Psoas muscle (tissue), 8 donors: ENCODE results near the gene ZNF169. TPM values are rescaled to one million over a fixed set of nuclear protein-coding genes. Genes with fewer than 3 reads are reported as not detected.
"Not testable (repeated sequence)": the region's sequence is repeated elsewhere in the genome, so short reads cannot be mapped to it uniquely, and the experiment has no call there.

ENCODE experiments used
- ATAC-seq, 4 donors: fragments of 200-7000 bp; cut with Tn5 transposase; one replicate each; pipeline ENCODE4 v1.9.1; 2020; ENCODE audit warnings: moderate library complexity in 3 of 4, mild to moderate bottlenecking in 2 of 4
- DNase-seq, 2 donors: peaks; one replicate each; pipeline ENCODE4 v3.0.0-alpha.2; 2020
- H3K27ac ChIP-seq: fragments of 200-600 bp; one replicate; pipeline ENCODE4 v1.8.0; 2022
- H3K27me3 ChIP-seq, 3 donors: fragments of 200-600 bp in 1 of 3; one replicate each; pipeline versions ENCODE4 v1.6.1 to v1.8.0; 2013 to 2022; ENCODE audit warnings: low read length in 2 of 3, mild to moderate bottlenecking in 2 of 3, moderate library complexity in 1 of 3; ENCODE audit not compliant: insufficient read depth in 3 of 3
- H3K36me3 ChIP-seq, 2 donors: fragments of 200-600 bp in 1 of 2; one replicate each; pipeline versions ENCODE4 v1.6.1 to v1.8.0; 2013 to 2022; ENCODE audit warnings: low read depth in 1 of 2, mild to moderate bottlenecking in 1 of 2, moderate library complexity in 1 of 2; ENCODE audit not compliant: insufficient read depth in 1 of 2
- H3K4me1 ChIP-seq: fragments of 200-600 bp; one replicate; pipeline ENCODE4 v1.8.0; 2022
- H3K4me3 ChIP-seq: fragments of 200-600 bp; one replicate; pipeline ENCODE4 v1.8.0; 2022; ENCODE audit warnings: mild to moderate bottlenecking
- H3K9me3 ChIP-seq: fragments of 200-600 bp; one replicate; pipeline ENCODE4 v1.8.0; 2022
- WGBS, 3 donors: extraction: QIAGEN DNeasy Blood & Tissue Kit; methylation state at CpG; one replicate each; pipeline versions ENCODE4 v1.1.6 to v1.1.7; 2013; 5-methylcytosine and 5-hydroxymethylcytosine counted together
- intact Hi-C, 2 donors: fragments of 100-400 bp; cut with DNase I; formaldehyde crosslinking; loops; one replicate each; pipeline versions ENCODE4 v1.11.0 to v1.14.2; 2022
- polyA plus RNA-seq, 3 donors: library from polyadenylated mRNA; stranded (reverse); fragments of 200-250 nt; gene quantifications; one replicate each; pipeline ENCODE4 v1.2.3, GENCODE V29; 2013
- total RNA-seq, 4 donors: library from RNA; stranded (reverse); fragmentation: NEBNext Ultra II Directional in 2 of 4; extraction: Animal tissue kit (Norgen Biotek cat#: 25700) in 2 of 4; gene quantifications; one replicate each; pipeline versions ENCODE4 v1.2.1 to v1.2.4, GENCODE V29; 2021 to 2023
- donor health status: healthy with polysubstance abuse.
- donor health status: DM: no; HTN: no; CAD: no; lungs with moderate emphysema.
- donor health status: Bipolar disorder and iron deficiency.
- donor health status: healthy.
- donor health status: DM: yes; HTN: yes; CAD: no.
- donor health status: DM: no; HTN: no; CAD: no.
- donor health status: DM: no; HTN: no; CAD: no.
- donor health status: DM: yes; HTN: yes; CAD: no.

Gene ZNF169
- total and polyA plus RNA-seq, 7 donors, result 0.59 to 2.8 (median 1.5) TPM

DNA sequence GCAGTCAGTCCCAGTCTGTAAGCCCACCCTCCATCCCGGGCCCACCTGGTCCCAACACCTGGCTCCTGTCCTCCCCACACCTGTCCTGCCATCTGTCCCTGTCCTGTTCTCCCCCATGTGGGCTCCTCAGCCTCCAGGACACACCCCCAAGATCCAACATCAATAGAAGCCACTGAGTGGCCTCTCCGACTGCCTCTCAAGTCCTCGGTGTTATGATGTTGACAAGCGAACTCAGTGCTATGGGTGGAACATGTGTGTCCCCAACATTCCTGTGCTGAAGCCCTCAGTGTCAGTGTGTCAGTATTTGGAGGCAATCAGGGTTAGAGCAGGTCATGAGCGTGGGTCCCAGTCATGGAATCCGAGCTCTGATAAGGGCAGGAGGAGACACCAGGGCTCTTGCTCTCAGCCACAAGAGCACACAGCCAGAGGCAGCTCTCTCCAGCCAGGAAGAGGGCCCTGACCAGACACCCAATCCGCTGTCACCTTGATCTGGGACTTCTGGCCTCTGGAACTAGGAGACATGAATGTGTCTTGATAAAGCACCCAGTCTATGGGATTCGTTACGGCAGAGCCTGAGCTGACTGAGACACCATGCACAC lies 63.3 kb downstream of the ZNF169 start:
- intact Hi-C loops, H3K4me3 ChIP-seq, DNase-seq, H3K27me3 ChIP-seq, ATAC-seq, H3K27ac ChIP-seq, H3K4me1 ChIP-seq, H3K9me3 ChIP-seq, H3K36me3 ChIP-seq: not testable (repeated sequence)
- WGBS, 3 donors, result 76 to 98% (median 91%) methylated on average over 4 to 7 of the region's 9 CpGs

DNA sequence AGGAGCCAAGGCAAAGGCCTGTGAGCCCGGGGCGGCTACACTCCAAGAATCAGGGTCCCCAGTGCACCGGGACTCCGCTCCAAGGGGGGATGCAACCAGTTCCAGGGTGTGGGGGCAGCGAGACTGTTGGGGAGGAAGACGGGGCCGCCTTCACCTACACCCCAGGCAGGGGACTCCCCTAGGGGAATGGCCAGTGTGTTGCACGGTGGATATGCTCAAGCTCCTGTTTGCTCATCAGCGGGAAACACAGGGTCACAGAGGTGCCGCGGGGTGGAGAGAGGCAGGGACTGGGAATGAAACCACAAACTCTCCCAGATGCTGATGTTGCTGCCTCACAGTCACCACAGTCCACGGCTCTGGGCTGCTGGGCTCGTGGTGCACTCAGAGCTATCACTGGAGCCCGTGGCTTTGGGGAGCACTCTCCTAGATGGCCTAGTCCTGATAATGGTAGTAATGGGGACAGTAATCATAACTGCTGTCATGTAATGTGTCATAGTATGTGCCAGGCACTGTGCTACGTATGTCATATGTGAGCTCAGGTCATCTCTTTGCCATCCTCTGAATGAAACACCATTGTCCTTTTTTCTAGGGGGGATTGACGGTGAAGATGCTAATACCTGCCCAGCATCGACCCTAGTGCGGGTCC lies 64.2 kb downstream of the ZNF169 start:
- H3K9me3 ChIP-seq, H3K36me3 ChIP-seq, ATAC-seq, H3K27me3 ChIP-seq, DNase-seq, H3K4me3 ChIP-seq, H3K4me1 ChIP-seq, H3K27ac ChIP-seq, intact Hi-C loops: not testable (repeated sequence)
- 82 to 83% (median 82%) methylated on average over 10 to 13 of the region's 18 CpGs for WGBS, 3 donors

DNA sequence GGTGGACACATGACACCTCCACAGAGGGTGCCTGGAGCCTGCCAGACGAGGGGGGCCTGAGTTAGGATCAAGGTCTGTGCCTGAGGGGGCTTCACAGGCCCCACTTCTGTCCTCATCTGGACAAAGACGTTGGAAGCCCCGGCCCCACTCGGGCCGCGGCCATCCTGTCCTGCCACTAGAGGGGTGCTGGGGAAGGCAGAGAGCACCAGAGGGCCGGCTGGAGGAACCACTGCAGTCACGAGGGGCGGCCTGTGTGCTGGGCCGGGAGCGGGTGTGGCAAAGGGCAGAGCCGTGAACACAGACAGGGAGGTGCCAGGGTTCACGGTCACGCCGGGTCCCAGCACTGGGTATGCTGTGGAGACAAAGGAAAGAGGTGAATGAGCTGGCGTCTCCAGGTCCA lies 66.5 kb downstream of the ZNF169 start:
- H3K9me3 ChIP-seq, DNase-seq, H3K36me3 ChIP-seq, intact Hi-C loops, H3K4me1 ChIP-seq, H3K27ac ChIP-seq, ATAC-seq, H3K4me3 ChIP-seq, H3K27me3 ChIP-seq: not testable (repeated sequence)
- WGBS, 3 donors, result 73 to 81% (median 77%) methylated on average over 15 of the region's 16 CpGs

DNA sequence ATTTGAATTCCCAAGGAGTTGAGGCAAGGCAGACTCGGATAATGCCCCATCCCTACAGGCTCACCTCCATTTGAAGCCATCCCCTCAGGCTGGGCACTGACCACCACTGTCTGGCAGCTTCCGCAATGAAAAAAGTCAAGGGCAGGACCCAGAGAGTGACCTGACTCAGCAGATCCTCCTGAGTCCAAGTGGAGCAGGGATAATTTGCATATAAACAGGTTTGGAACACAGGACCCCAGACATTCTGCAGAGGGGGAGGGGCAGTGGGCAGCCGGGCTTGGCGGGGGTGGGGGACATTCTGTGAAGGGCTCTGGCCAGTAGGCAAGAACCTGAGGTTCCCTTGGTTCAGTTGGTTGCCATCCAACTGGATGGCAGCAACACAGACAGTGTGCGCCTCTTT lies 69.4 kb downstream of the ZNF169 start, which contains the start of gene NUTM2F:
NUTM2F (minus strand) TSS at position 101 of the 400 bp plus-strand sequence; CDS start at position 80, 21 bp downstream.
- H3K9me3 ChIP-seq, H3K4me1 ChIP-seq, H3K4me3 ChIP-seq, ATAC-seq, intact Hi-C loops, DNase-seq, H3K27ac ChIP-seq, H3K36me3 ChIP-seq, H3K27me3 ChIP-seq: not testable (repeated sequence)
- WGBS, 3 donors, result 87 to 95% (median 90%) methylated on average over 1 to 2 of the region's 5 CpGs

DNA sequence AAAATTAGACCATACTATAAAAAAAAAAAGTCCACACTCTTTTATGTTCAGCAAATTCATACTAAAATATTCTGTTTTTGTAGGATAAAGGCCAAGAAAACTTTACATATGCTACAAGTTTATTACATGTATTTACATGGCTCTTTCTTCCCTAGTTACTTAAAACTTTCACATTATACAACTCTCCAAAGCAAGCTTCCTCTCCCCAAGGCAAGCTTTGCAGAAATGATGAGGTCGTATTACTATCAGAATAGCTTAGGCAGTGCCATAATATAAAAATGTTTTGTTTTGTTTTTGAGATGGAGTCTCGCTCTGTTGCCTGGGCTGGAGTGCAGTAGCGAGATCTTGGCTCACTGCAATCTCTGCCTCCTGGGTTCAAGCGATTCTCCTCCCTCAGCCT lies 77.3 kb downstream of the ZNF169 start:
- H3K27ac ChIP-seq, H3K36me3 ChIP-seq, DNase-seq, ATAC-seq, intact Hi-C loops, H3K9me3 ChIP-seq, H3K27me3 ChIP-seq, H3K4me3 ChIP-seq, H3K4me1 ChIP-seq: not testable (repeated sequence)
- 85 to 90% (median 88%) methylated on average over 3 to 4 of the region's 4 CpGs for WGBS, 3 donors

DNA sequence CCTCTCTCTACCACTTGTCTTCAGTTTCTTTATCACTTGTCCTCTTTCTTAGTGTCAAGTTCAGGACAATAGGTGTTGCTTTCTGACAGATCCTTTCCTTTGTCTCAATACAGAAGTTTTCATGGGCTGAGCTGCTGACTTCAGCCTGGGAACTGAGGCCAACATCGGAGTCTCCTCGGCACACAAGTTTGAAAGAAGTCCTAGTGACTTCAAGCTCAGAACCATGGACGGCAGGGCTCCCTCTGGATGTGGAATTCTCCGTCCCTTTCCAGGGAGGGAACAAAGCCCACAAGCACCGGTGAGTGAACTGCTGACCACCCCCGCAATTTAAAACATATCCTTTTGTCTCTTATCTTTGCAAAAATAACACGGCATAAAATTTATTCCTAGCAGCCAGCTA lies 79.6 kb downstream of the ZNF169 start:
- H3K27me3 ChIP-seq, H3K27ac ChIP-seq, H3K4me1 ChIP-seq, intact Hi-C loops, ATAC-seq, H3K4me3 ChIP-seq, H3K9me3 ChIP-seq, H3K36me3 ChIP-seq, DNase-seq: not testable (repeated sequence)
- 63 to 69% (median 68%) methylated on average over 7 of the region's 7 CpGs for WGBS, 3 donors

DNA sequence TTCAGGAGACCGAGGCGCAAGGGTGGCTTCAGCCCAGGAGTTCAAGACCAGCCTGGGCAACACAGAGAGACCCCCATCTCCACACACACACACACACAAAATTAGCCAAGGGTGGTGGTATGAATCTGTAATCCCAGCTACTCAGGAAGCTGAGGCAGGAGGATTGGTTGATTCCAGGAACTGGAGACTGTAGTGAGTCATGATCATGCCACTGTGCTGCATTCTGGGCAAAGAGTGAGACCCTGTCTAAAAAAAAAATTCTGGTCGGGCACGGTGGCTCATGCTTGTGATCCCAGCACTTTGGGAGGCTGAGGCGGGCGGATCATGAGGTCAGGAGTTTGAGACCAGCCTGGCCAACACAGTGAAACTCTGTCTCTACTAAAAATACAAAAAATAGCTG lies 80.6 kb downstream of the ZNF169 start:
- 91 to 92% (median 92%) methylated on average over 6 of the region's 6 CpGs for WGBS, 3 donors
- DNase-seq, ATAC-seq, H3K27ac ChIP-seq, H3K9me3 ChIP-seq, intact Hi-C loops, H3K4me3 ChIP-seq, H3K4me1 ChIP-seq, H3K27me3 ChIP-seq, H3K36me3 ChIP-seq: not testable (repeated sequence)

DNA sequence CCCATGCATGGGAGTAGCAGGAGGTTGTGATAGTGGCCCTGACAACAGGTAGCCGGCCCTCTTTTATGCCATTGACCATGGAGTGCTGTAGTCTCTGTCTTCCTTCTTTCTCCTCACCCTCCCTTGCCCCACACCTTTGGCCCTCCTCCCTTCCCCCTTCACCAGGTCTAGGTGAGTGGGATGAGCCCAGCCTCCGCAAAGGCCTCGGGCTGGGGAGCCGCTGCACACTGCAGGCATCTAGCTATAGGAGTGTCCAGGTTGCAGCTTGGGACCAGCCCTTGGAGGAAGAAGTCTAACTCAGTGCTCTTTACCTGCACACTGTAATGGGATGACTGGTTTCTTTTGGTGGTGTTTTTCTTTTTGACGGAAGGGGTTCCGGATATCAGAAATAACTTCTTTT lies 81.7 kb downstream of the ZNF169 start:
- intact Hi-C loops, H3K27me3 ChIP-seq, ATAC-seq, H3K4me3 ChIP-seq, H3K36me3 ChIP-seq, H3K4me1 ChIP-seq, H3K27ac ChIP-seq, DNase-seq, H3K9me3 ChIP-seq: not testable (repeated sequence)
- WGBS, 3 donors, result 65 to 95% (median 95%) methylated on average over 2 to 5 of the region's 6 CpGs

DNA sequence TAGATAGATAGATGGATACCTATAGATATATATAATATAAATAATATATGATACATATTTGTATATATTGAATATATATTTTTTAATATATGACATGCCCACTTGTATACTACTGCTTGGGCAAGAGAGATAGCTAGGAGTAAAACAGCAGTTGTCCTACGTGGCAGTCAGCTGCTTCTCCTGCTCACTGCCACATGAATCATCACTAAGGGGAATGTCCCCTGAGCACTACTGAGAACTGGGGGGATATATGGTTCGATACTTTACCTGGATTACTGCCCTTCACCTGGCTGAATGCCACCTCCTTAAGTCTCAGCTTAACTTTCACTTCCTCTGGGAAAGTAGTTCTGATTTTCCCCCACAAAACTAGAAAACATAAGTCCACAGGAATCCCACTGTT lies 82.6 kb downstream of the ZNF169 start:
- H3K4me3 ChIP-seq, intact Hi-C loops, DNase-seq, ATAC-seq, H3K27me3 ChIP-seq, H3K27ac ChIP-seq, H3K9me3 ChIP-seq, H3K4me1 ChIP-seq, H3K36me3 ChIP-seq: not testable (repeated sequence)
- WGBS, 3 donors, result 40 to 55% (median 54%) methylated on average over 2 of the region's 2 CpGs

DNA sequence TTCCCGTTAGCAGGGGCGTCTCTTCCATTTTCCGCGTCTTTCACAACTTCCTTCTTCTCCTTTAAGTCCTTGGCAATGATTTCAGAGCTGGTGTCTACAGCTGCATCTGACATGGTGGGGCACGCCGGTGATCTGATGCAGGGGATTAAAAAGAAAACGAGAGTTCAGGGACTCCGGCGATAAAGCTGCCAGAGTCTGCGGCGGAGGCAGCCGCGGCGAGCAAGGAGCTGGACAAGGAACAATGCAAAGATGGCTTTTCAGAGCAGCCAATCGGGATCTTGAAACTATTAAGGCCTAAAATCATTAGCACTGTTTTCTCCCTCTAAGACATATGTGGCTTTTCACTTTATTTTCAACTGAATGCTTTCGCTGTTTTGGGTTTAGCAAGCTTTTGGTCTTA lies 88.4 kb downstream of the ZNF169 start:
- DNase-seq, H3K36me3 ChIP-seq, H3K4me1 ChIP-seq, H3K27ac ChIP-seq, ATAC-seq, H3K4me3 ChIP-seq, H3K27me3 ChIP-seq, intact Hi-C loops, H3K9me3 ChIP-seq: not testable (repeated sequence)
- WGBS, 3 donors, result 76 to 82% (median 77%) methylated on average over 15 to 16 of the region's 16 CpGs

DNA sequence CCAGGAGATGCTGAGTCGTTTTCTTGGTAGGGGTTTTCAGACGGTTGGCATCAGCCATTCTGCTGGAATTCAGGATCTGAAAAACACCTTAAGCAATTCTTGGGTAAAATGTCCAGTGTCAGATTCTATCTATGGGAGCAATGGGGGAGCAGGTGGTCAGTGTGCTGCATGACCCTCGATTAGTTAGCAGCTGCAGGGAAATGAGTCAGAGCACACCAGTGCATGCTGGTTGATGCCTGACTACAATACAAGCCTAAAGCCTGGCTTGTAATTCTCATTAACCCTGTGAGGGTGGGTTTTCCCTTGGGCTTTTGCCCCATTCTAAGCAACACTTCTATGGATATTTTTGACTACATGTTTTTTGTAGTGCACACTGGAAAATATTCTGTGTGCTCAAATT lies 89.7 kb downstream of the ZNF169 start:
- H3K27ac ChIP-seq, ATAC-seq, intact Hi-C loops, H3K4me1 ChIP-seq, H3K9me3 ChIP-seq, DNase-seq, H3K27me3 ChIP-seq, H3K36me3 ChIP-seq, H3K4me3 ChIP-seq: not testable (repeated sequence)
- WGBS, 3 donors, result no CpG with 5 or more reads among the region's 3 CpGs
